K562 (cell line): ENCODE results near the gene SLC48A1. TPM values are rescaled to one million over a fixed set of nuclear protein-coding genes. Genes with fewer than 3 reads are reported as not detected.
A peak's percentile ranks its signal among the peaks of the same experiment; 100 is the strongest.

Experiments
- ATAC-seq: fragments of 200-7000 bp; cut with Tn5 transposase; 3 replicates; pipeline ENCODE4 v1.9.1; 2020; ENCODE audit warnings: moderate library complexity
- BruUV-seq: library from RNA; stranded (reverse); fragments of 400-500 nt; replicated peaks from 2 replicates; lab custom pipeline; 2021; lab: Mats Ljungman, UMichigan
- CTCF ChIA-PET: fragments of 300-600 bp; formaldehyde crosslinking; extraction: SDS; loops from one replicate; lab custom pipeline; 2021; ENCODE audit warnings: low intra/inter-chr PET ratio; lab: Yijun Ruan, JAX
- POLR2A ChIA-PET: fragments of 300-600, 350-650 bp; sonication (Branson Sonifier 250); formaldehyde crosslinking; extraction: SDS; loops from one replicate; lab custom pipeline; 2021; ENCODE audit warnings: antibody characterized with exemption, inconsistent platforms; lab: Yijun Ruan, JAX
- DNase-seq, 4 experiments: peaks; one replicate each; pipeline versions ENCODE4 v3.0.0 to v3.0.0-alpha.2; 2011 to 2018; ENCODE audit warnings: low spot score in 3 of 4, mixed read lengths in 3 of 4; ENCODE audit errors: extremely low read depth in 1 of 4
- FAIRE-seq: peaks from 2 replicates; lab custom pipeline; 2011; peaks lifted over from hg19 to GRCh38; lab: Jason Lieb, UNC
- H2AFZ ChIP-seq: 2 replicates; pipeline ENCODE4 v1.6.0; 2011; ENCODE audit warnings: low read depth, low read length, control low read depth, inconsistent platforms
- H3K27ac ChIP-seq: fragments of 200-600 bp; 3 replicates; pipeline ENCODE4 v1.8.0; 2011; ENCODE audit warnings: low read depth, mild to moderate bottlenecking, control low read depth, inconsistent platforms, low read length, moderate library complexity, mixed read lengths; ENCODE audit errors: extremely low read depth
- H3K27me3 ChIP-seq, 2 experiments: fragments of 300-600 bp in 1 of 2; 2 replicates in 1 of 2; 3 replicates in 1 of 2; pipeline versions ENCODE4 v1.6.0 to v1.8.0; 2011; ENCODE audit warnings: inconsistent platforms in 2 of 2, low read length in 2 of 2, mild to moderate bottlenecking in 1 of 2, mixed read lengths in 1 of 2, moderate library complexity in 1 of 2; ENCODE audit not compliant: control insufficient read depth in 2 of 2, insufficient read depth in 2 of 2
- H3K36me3 ChIP-seq: fragments of 300-600 bp; 3 replicates; pipeline ENCODE4 v1.8.0; 2011; ENCODE audit warnings: mild to moderate bottlenecking, low read length, inconsistent platforms; ENCODE audit not compliant: control insufficient read depth, insufficient read depth
- H3K4me1 ChIP-seq, 2 experiments: fragments of 200-600 bp in 1 of 2; replicated peaks in 1 of 2; 2 replicates in 1 of 2; 3 replicates in 1 of 2; pipeline versions ENCODE4 v1.5.1 to v1.8.0; 2011; ENCODE audit warnings: inconsistent platforms in 2 of 2, low read length in 2 of 2, mild to moderate bottlenecking in 1 of 2, mixed read lengths in 1 of 2, moderate library complexity in 1 of 2; ENCODE audit not compliant: control insufficient read depth in 2 of 2, insufficient read depth in 2 of 2
- H3K4me2 ChIP-seq: 2 replicates; pipeline ENCODE4 v1.6.1; 2011; ENCODE audit warnings: low read length, control low read depth, inconsistent platforms, mixed read lengths; ENCODE audit not compliant: insufficient read depth
- H3K4me3 ChIP-seq: fragments of 200-600 bp; sonication (generic), shearing (Covaris generic); 2 replicates; pipeline ENCODE4 v1.5.1; 2016; ENCODE audit warnings: control low read depth, inconsistent platforms
- H3K79me2 ChIP-seq: fragments of 200-600 bp; 3 replicates; pipeline ENCODE4 v1.8.0; 2011; ENCODE audit warnings: low read length, inconsistent platforms; ENCODE audit not compliant: control insufficient read depth, insufficient read depth
- H3K9ac ChIP-seq, 2 experiments: 2 replicates each; pipeline versions ENCODE4 v1.6.0 to v1.6.1; 2011; ENCODE audit warnings: low read depth in 2 of 2, low read length in 2 of 2, control low read depth in 1 of 2, inconsistent platforms in 1 of 2, mild to moderate bottlenecking in 1 of 2, mixed read lengths in 1 of 2; ENCODE audit not compliant: insufficient read depth in 1 of 2
- H3K9me1 ChIP-seq: one replicate; pipeline ENCODE4 v1.6.0; 2011; ENCODE audit warnings: inconsistent platforms, mild to moderate bottlenecking, low read length, moderate library complexity; ENCODE audit not compliant: control insufficient read depth, insufficient read depth
- H3K9me3 ChIP-seq: replicated peaks from 2 replicates; pipeline ENCODE4 v1.5.1; 2011; ENCODE audit warnings: low read depth, low read length, inconsistent platforms; ENCODE audit not compliant: control insufficient read depth, insufficient read depth
- H4K20me1 ChIP-seq: replicated peaks from 2 replicates; pipeline ENCODE4 v1.6.1; 2011; ENCODE audit warnings: low read length, inconsistent platforms, mixed read lengths; ENCODE audit not compliant: control insufficient read depth, insufficient read depth
- ATF4 ChIP-seq: fragments of 450-650 bp; formaldehyde crosslinking; IDR thresholded peaks from 2 replicates; pipeline ENCODE4 v1.4.0; 2022; ENCODE audit warnings: mild to moderate bottlenecking, moderate library complexity
- CBX3 ChIP-seq, 2 experiments: IDR thresholded peaks; 1 replicate in 1 of 2; 2 replicates in 1 of 2; pipeline ENCODE4 v1.6.1; 2012; ENCODE audit warnings: inconsistent platforms in 2 of 2, low read length in 2 of 2, borderline replicate concordance in 1 of 2, control low read depth in 1 of 2
- FOXP4 ChIP-seq: sonication (generic); formaldehyde crosslinking; IDR thresholded peaks from 2 replicates; pipeline ENCODE4 v1.8.0; 2022; ENCODE audit warnings: mild to moderate bottlenecking, missing genetic modification reagents, borderline replicate concordance
- MYBL2 ChIP-seq, 2 experiments: fragments of 450-650 bp in 1 of 2; sonication (generic) in 1 of 2; formaldehyde crosslinking in 1 of 2; IDR thresholded peaks; 2 replicates each; pipeline versions ENCODE4 v1.6.1 to v1.8.1; 2017 to 2022; ENCODE audit warnings: borderline replicate concordance in 1 of 2, inconsistent platforms in 1 of 2, low read depth in 1 of 2, mild to moderate bottlenecking in 1 of 2, missing genetic modification reagents in 1 of 2, moderate library complexity in 1 of 2
- RBFOX2 ChIP-seq: fragments of 200-400 bp; formaldehyde crosslinking; IDR thresholded peaks from 2 replicates; pipeline ENCODE4 v1.6.1; 2017; ENCODE audit warnings: low read depth, mild to moderate bottlenecking, low read length, moderate library complexity
- ZNF316 ChIP-seq: fragments of 450-650 bp; IDR thresholded peaks from 2 replicates; pipeline ENCODE4 v1.6.1; 2016
- WGBS: fragments of 100-300 bp; shearing (Covaris generic); methylation state at CpG from one replicate; pipeline ENCODE4 v1.1.6; 2016; ENCODE audit warnings: low coverage, mixed read lengths; ENCODE audit not compliant: insufficient coverage; ENCODE audit errors: missing lambda C conversion rate; 5-methylcytosine and 5-hydroxymethylcytosine counted together
- in situ Hi-C: fragments of 300-500 bp; cut with MboI; formaldehyde crosslinking; loops from 4 replicates; pipeline ENCODE4 v1.15.0; 2018; ENCODE audit warnings: inconsistent platforms, mixed read lengths
- intact Hi-C: fragments of 100-400 bp; cut with micrococcal nuclease; formaldehyde crosslinking; loops from 2 replicates; pipeline ENCODE4 v1.14.2; 2022
- polyA plus RNA-seq, 8 experiments: library from polyadenylated mRNA; depleted of rRNA in 4 of 8; stranded (reverse) in 5 of 8; unstranded in 3 of 8; fragments of >200 nt; fragmentation: Nextera tagmentation in 2 of 8; fragmentation: Illumina TruSeq in 1 of 8; extraction: Ambion mirVana in 2 of 8; extraction: Trizol in 1 of 8; gene quantifications; 2 replicates each; pipeline versions ENCODE4 v1.2.1 to v1.2.3, GENCODE V29; 2011 to 2014; ENCODE audit warnings: inconsistent platforms in 1 of 8, missing spikeins in 1 of 8
- total RNA-seq, 7 experiments: library from RNA; depleted of rRNA in 6 of 7; stranded (reverse); fragments of >200 nt in 6 of 7; fragmentation: Illumina TruSeq in 2 of 7; extraction: Trizol in 2 of 7; gene quantifications; 2 replicates each; pipeline versions ENCODE4 v1.2.1 to v1.2.3, GENCODE V29; 2011 to 2021; ENCODE audit warnings: low replicate concordance in 1 of 7

SLC48A1 gene
- total and polyA plus RNA-seq, 9 of the 15 experiments (the other 6 are each of a cell fraction or from before 2014, with no cell fraction given): 10.7 to 37.5 (median 18.7) TPM

- CTCF ChIA-PET: no interaction called here
- no peak for DNase-seq
- Histone ChIP-seq H3K9me1 (no peaks in the 10 kb centered on the region), H3K79me2 (peaks cover 99% of the 10 kb centered on the region)
- TF ChIP-seq ATF4 (CRISPR knock-in tag): no peak
- no peak for TF ChIP-seq FOXP4 (CRISPR knock-in tag)
- peak; percentile 52 for TF ChIP-seq ZNF316
- no peak for TF ChIP-seq MYBL2 (IDR thresholded peaks at IDR 0.05; ENCODE audit: low read depth)
- TF ChIP-seq MYBL2 (CRISPR knock-in tag; IDR thresholded peaks at IDR 0.05; ENCODE audit: borderline replicate concordance): no peak
- TF ChIP-seq RBFOX2: 0 out of 2 replicates have a peak, but pooled peaks have one; percentile 1
- 0 out of 3 replicates have a peak, but pooled peaks of 1 of the 2 experiments have one; percentile 21 for TF ChIP-seq CBX3 (IDR thresholded peaks at IDR 0.05; ENCODE audit: borderline replicate concordance in 1 of 2, low read length in 2 of 2)
- TF ChIP-seq, all 486 proteins: peak for 3
- BruUV-seq: no TSS peak
- intact Hi-C loops: no loop called here
- in situ Hi-C loops: no loop called here
- no peak for FAIRE-seq
- Histone ChIP-seq H3K4me3 (no peak overlapping the region), H3K9ac (peak overlapping the region in 1 of 2 experiments; percentile 93; a peak in 1 of 4 replicates), H3K27me3 (no peaks in the 10 kb centered on the region), H4K20me1 (no peaks in the 10 kb centered on the region; the same call in 1 of the 2 replicates), H3K27ac (peak overlapping the region; percentile 91; the same call in 2 of the 3 replicates), H3K4me1 (peaks cover 66 to 67% of the 10 kb centered on the region in 2 experiments), H3K36me3 (peaks cover 63% of the 10 kb centered on the region), H3K4me2 (peak overlapping the region; percentile 91), H2AFZ (no peak overlapping the region), H3K9me3 (no peaks in the 10 kb centered on the region)
- WGBS: 75% methylated on average over 3 of the region's 3 CpGs
- POLR2A ChIA-PET: interaction anchor here (0.8 to 3.5 kb wide), 6 partner anchors 8 to 25 kb away, joined by 3 to 11 read pairs (median 6); no protein-coding TSS in a partner anchor
- no peak for ATAC-seq
Observed at GRCh38 chr12:47814539-47815170, 41.6 kb downstream of the SLC48A1 start.
